ENCODE measurements around the gene LMX1B. TPM values are rescaled to one million over a fixed set of nuclear protein-coding genes. Genes with fewer than 3 reads are reported as not detected.
"Not testable (repeated sequence)": the region's sequence is repeated elsewhere in the genome, so short reads cannot be mapped to it uniquely, and the experiment has no call there.

Gene LMX1B
- total and polyA plus RNA-seq, 7 experiments from 2014 or later, result not detected

- Histone ChIP-seq H3K4me3 (ENCODE audit: low read length) (no peak overlapping the region), H3K27ac (ENCODE audit: low read depth, low read length) (no peak overlapping the region), H3K4me1 (ENCODE audit: control insufficient read depth in 2 of 2, insufficient read depth in 2 of 2, low read length in 2 of 2) (no peaks in the 10 kb centered on the region), H3K27me3 (ENCODE audit: control insufficient read depth in 2 of 2, insufficient read depth in 2 of 2, low read length in 2 of 2) (peaks cover 0 to 4% of the 10 kb centered on the region in 2 donors), H3K9me3 (ENCODE audit: control insufficient read depth in 2 of 3, low read length in 3 of 3) (no peaks in the 10 kb centered on the region), H3K36me3 (ENCODE audit: control insufficient read depth in 2 of 3, insufficient read depth in 3 of 3, low read length in 3 of 3) (no peaks in the 10 kb centered on the region)
- ChIA-PET POLR2A (no interaction called here), CTCF (no interaction called here)
- Mint-ChIP-seq H3K27me3 (peaks cover 65 to 92% (median 76%) of the 10 kb centered on the region in 5 donors), H3K27ac (no peak overlapping the region), H3K4me1 (no peaks in the 10 kb centered on the region), H3K36me3 (no peaks in the 10 kb centered on the region), H3K9me3 (no peaks in the 10 kb centered on the region), H3K4me3 (no peak overlapping the region)
- DNase-seq, result no peak
- intact Hi-C loops (cut with micrococcal nuclease), result no loop called here
- ATAC-seq, result no peak
Observed at GRCh38 chr9:126649477-126649876, 35.7 kb downstream of the LMX1B start.

GRCh38 chr9:126650404-126651341 is 36.9 kb downstream of the LMX1B start:
- POLR2A ChIA-PET, result no interaction called here

GRCh38 chr9:126652140-126652582 is 38.4 kb downstream of the LMX1B start:
- H3K27me3 ChIP-seq (ENCODE audit: control insufficient read depth in 2 of 2, insufficient read depth in 2 of 2, low read length in 2 of 2), result peaks cover 0 to 4% of the 10 kb centered on the region in 2 donors
- H3K27ac Mint-ChIP-seq, result no peak overlapping the region
- no peak overlapping the region for H3K27ac ChIP-seq (ENCODE audit: low read depth, low read length)
- CTCF ChIA-PET, result no interaction called here
- intact Hi-C loops (cut with micrococcal nuclease), result no loop called here
- no peak for ATAC-seq
- H3K27me3 Mint-ChIP-seq, result peaks cover 56 to 81% (median 62%) of the 10 kb centered on the region in 5 donors
- no peaks in the 10 kb centered on the region for H3K4me1 ChIP-seq (ENCODE audit: control insufficient read depth in 2 of 2, insufficient read depth in 2 of 2, low read length in 2 of 2)
- no peaks in the 10 kb centered on the region for H3K9me3 Mint-ChIP-seq
- H3K36me3 Mint-ChIP-seq, result no peaks in the 10 kb centered on the region
- POLR2A ChIA-PET, result no interaction called here
- H3K4me3 ChIP-seq (ENCODE audit: low read length), result no peak overlapping the region
- H3K9me3 ChIP-seq (ENCODE audit: control insufficient read depth in 2 of 3, low read length in 3 of 3), result no peaks in the 10 kb centered on the region
- H3K36me3 ChIP-seq (ENCODE audit: control insufficient read depth in 2 of 3, insufficient read depth in 3 of 3, low read length in 3 of 3), result no peaks in the 10 kb centered on the region
- no peak for DNase-seq
- no peak overlapping the region for H3K4me3 Mint-ChIP-seq
- no peaks in the 10 kb centered on the region for H3K4me1 Mint-ChIP-seq

More at GRCh38 chr9:126650404-126651341, 36.9 kb downstream of the LMX1B start:
- H3K36me3 Mint-ChIP-seq, result no peaks in the 10 kb centered on the region
- DNase-seq, result no peak
- H3K9me3 Mint-ChIP-seq, result no peaks in the 10 kb centered on the region
- H3K4me1 ChIP-seq (ENCODE audit: control insufficient read depth in 2 of 2, insufficient read depth in 2 of 2, low read length in 2 of 2), result no peaks in the 10 kb centered on the region
- no peaks in the 10 kb centered on the region for H3K4me1 Mint-ChIP-seq
- no peaks in the 10 kb centered on the region for H3K36me3 ChIP-seq (ENCODE audit: control insufficient read depth in 2 of 3, insufficient read depth in 3 of 3, low read length in 3 of 3)
- H3K27me3 Mint-ChIP-seq, result peaks cover 64 to 89% (median 73%) of the 10 kb centered on the region in 5 donors
- peaks cover 0 to 4% of the 10 kb centered on the region in 2 donors for H3K27me3 ChIP-seq (ENCODE audit: control insufficient read depth in 2 of 2, insufficient read depth in 2 of 2, low read length in 2 of 2)
- no peak overlapping the region for H3K27ac ChIP-seq (ENCODE audit: low read depth, low read length)
- ATAC-seq, result no peak
- no peak overlapping the region for H3K4me3 ChIP-seq (ENCODE audit: low read length)
- no peak overlapping the region for H3K4me3 Mint-ChIP-seq
- no peak overlapping the region for H3K27ac Mint-ChIP-seq
- CTCF ChIA-PET, result interaction anchor here (0.6 kb wide), 1 partner anchor 727 kb away, joined by 3 read pairs; no protein-coding TSS in a partner anchor
- intact Hi-C loops (cut with micrococcal nuclease), result no loop called here
- no peaks in the 10 kb centered on the region for H3K9me3 ChIP-seq (ENCODE audit: control insufficient read depth in 2 of 3, low read length in 3 of 3)

GRCh38 chr9:126654124-126654523 is 40.4 kb downstream of the LMX1B start:
- Mint-ChIP-seq H3K4me1 (no peaks in the 10 kb centered on the region), H3K36me3 (no peaks in the 10 kb centered on the region), H3K27me3 (peaks cover 38 to 68% (median 52%) of the 10 kb centered on the region in 5 donors), H3K4me3 (no peak overlapping the region), H3K9me3 (no peaks in the 10 kb centered on the region), H3K27ac (no peak overlapping the region)
- ATAC-seq (no peak), DNase-seq (no peak)
- Histone ChIP-seq H3K4me1 (ENCODE audit: control insufficient read depth in 2 of 2, insufficient read depth in 2 of 2, low read length in 2 of 2) (no peaks in the 10 kb centered on the region), H3K9me3 (ENCODE audit: control insufficient read depth in 2 of 3, low read length in 3 of 3) (no peaks in the 10 kb centered on the region), H3K4me3 (ENCODE audit: low read length) (no peak overlapping the region), H3K27me3 (ENCODE audit: control insufficient read depth in 2 of 2, insufficient read depth in 2 of 2, low read length in 2 of 2) (peaks cover 0 to 4% of the 10 kb centered on the region in 2 donors), H3K27ac (ENCODE audit: low read depth, low read length) (no peak overlapping the region), H3K36me3 (ENCODE audit: control insufficient read depth in 2 of 3, insufficient read depth in 3 of 3, low read length in 3 of 3) (no peaks in the 10 kb centered on the region)
- CTCF ChIA-PET, result no interaction called here
- POLR2A ChIA-PET, result no interaction called here
- intact Hi-C loops (cut with micrococcal nuclease), result no loop called here

GRCh38 chr9:126656214-126656613 is 42.5 kb downstream of the LMX1B start:
- H3K4me3 ChIP-seq (ENCODE audit: low read length); H3K27ac Mint-ChIP-seq; H3K27me3 ChIP-seq (ENCODE audit: control insufficient read depth in 2 of 2, insufficient read depth in 2 of 2, low read length in 2 of 2); DNase-seq; H3K9me3 ChIP-seq (ENCODE audit: control insufficient read depth in 2 of 3, low read length in 3 of 3); H3K36me3 ChIP-seq (ENCODE audit: control insufficient read depth in 2 of 3, insufficient read depth in 3 of 3, low read length in 3 of 3); H3K4me1 Mint-ChIP-seq; H3K4me1 ChIP-seq (ENCODE audit: control insufficient read depth in 2 of 2, insufficient read depth in 2 of 2, low read length in 2 of 2); H3K36me3 Mint-ChIP-seq; intact Hi-C loops (cut with micrococcal nuclease); H3K9me3 Mint-ChIP-seq; H3K4me3 Mint-ChIP-seq; CTCF ChIA-PET; POLR2A ChIA-PET; H3K27ac ChIP-seq (ENCODE audit: low read depth, low read length); ATAC-seq: not testable (repeated sequence)
- peaks cover 21 to 56% (median 38%) of the 10 kb centered on the region in 5 donors for H3K27me3 Mint-ChIP-seq

GRCh38 chr9:126658201-126658825 is 44.6 kb downstream of the LMX1B start:
- Mint-ChIP-seq H3K9me3 (no peaks in the 10 kb centered on the region), H3K4me1 (peaks cover 0 to 1% (median 0%) of the 10 kb centered on the region in 7 donors), H3K36me3 (no peaks in the 10 kb centered on the region), H3K27me3 (peaks cover 11 to 41% (median 30%) of the 10 kb centered on the region in 5 donors), H3K27ac (no peak overlapping the region), H3K4me3 (no peak overlapping the region)
- DNase-seq (no peak), ATAC-seq (no peak)
- H3K27ac ChIP-seq (ENCODE audit: low read depth, low read length), result no peak overlapping the region
- CTCF ChIA-PET, result no interaction called here
- no peaks in the 10 kb centered on the region for H3K9me3 ChIP-seq (ENCODE audit: control insufficient read depth in 2 of 3, low read length in 3 of 3)
- POLR2A ChIA-PET, result no interaction called here
- no peaks in the 10 kb centered on the region for H3K4me1 ChIP-seq (ENCODE audit: control insufficient read depth in 2 of 2, insufficient read depth in 2 of 2, low read length in 2 of 2)
- intact Hi-C loops (cut with micrococcal nuclease), result no loop called here
- H3K36me3 ChIP-seq (ENCODE audit: control insufficient read depth in 2 of 3, insufficient read depth in 3 of 3, low read length in 3 of 3), result no peaks in the 10 kb centered on the region
- H3K27me3 ChIP-seq (ENCODE audit: control insufficient read depth in 2 of 2, insufficient read depth in 2 of 2, low read length in 2 of 2), result peaks cover 0 to 4% of the 10 kb centered on the region in 2 donors
- no peak overlapping the region for H3K4me3 ChIP-seq (ENCODE audit: low read length)

Measured in naive thymus-derived CD4-positive, alpha-beta T cell (primary cell).